ENCODE data around the gene SND1.

- no peak for TF ChIP-seq CTCF (IDR thresholded peaks at IDR 0.05)
- no peak for TF ChIP-seq EP300 (IDR thresholded peaks at IDR 0.05; ENCODE audit: low read depth)
- TF ChIP-seq POLR2AphosphoS5 (IDR thresholded peaks at IDR 0.05): no peak
- TF ChIP-seq POLR2A (IDR thresholded peaks at IDR 0.05): no peak
Measured at GRCh38 chr7:128045158-128045557, 393.2 kb downstream of the SND1 start.

All from transverse colon (tissue), 4 donors.